Cardiac fibroblast (primary cell): ENCODE results near the gene NMNAT3.

Experiments used
- DNase-seq, 2 donors: peaks; one replicate each; pipeline versions ENCODE4 v3.0.0 to v3.0.0-alpha.2; 2010; ENCODE audit warnings: low read depth in 2 of 2
- H3K4me3 ChIP-seq, 2 donors: replicated peaks in 1 of 2; 1 replicate in 1 of 2; 2 replicates in 1 of 2; pipeline ENCODE4 v1.5.1; 2011; ENCODE audit warnings: low read depth in 2 of 2, low read length in 2 of 2, mild to moderate bottlenecking in 2 of 2, moderate library complexity in 1 of 2
- CTCF ChIP-seq: IDR thresholded peaks from one replicate; pipeline ENCODE4 v1.5.1; 2011; ENCODE audit warnings: low read depth, mild to moderate bottlenecking, low read length, inconsistent platforms

Gene NMNAT3

GRCh38 chr3:139564294-139564861 is 113.4 kb downstream of the NMNAT3 start:
- H3K4me3 ChIP-seq: no peak overlapping the region
- DNase-seq: peak; percentile 10 to 13
- peak; percentile 22 for TF ChIP-seq CTCF

DNA sequence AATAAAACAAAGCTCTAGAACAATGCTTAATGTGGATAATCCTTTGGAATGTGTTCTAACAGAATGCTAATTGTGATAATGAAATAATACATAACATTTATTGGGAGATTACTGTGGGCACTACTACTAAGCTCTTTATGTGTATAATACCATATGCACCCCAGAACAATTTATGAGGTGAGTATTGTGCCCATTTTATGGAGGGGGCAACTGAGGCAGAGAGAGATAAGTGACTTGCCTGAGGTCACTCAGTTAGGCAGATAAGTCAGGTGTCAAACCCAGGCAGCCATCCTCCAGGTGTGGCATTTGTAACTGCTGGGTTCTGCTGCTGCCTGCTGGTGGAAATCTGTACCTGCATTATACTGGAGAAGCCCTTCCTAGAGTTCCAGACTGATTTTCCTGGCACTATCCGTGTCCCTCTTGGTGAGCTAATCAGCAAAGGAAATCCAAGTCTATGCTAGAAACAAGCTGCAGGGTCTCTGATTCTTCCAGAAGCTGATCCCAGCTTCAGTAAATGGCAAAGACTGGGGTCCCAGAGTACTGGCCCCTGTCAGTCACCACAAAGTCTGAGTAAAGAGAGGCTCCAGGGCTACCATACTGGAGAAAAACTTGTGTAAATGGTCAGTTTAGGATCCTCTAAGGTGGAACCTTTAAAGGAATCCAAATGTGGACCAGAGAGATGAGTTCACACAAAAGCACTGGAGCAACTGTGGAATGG is 115.7 kb downstream of the NMNAT3 start:
- peak; percentile 76 for TF ChIP-seq CTCF
- peak; percentile 39 to 58 for DNase-seq
- H3K4me3 ChIP-seq: no peak overlapping the region

DNA sequence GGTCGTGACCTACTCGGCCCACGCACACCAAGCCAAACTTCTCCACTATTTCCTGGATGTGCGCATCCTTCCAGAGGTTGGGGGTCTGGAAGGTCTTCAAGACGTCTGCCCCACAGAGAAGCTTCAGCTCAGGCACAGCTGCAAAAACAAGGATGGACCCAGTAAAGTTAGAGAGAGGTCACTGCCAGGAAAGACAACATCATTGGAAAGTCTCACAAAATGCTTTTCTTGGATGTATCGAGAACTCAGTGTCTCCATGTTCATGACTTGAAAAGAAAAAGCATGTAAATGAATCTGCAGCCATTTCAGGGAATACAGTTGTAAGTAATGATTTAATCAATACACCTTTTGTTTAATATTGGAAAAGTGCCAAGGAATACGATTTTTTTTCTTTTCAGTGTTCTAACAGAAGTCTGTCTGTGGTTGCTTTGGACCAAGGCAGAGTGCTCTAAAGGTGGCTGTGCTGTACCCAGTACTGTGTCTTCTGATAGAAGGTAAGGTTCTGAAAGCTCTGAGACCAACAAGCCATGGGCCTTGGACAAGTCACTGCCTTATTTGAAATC is 116.4 kb downstream of the NMNAT3 start:
- no peak for TF ChIP-seq CTCF
- no peak overlapping the region for H3K4me3 ChIP-seq
- DNase-seq: no peak

- H3K4me3 ChIP-seq: no peak overlapping the region
- no peak for DNase-seq
- TF ChIP-seq CTCF: no peak
Measured at GRCh38 chr3:139560411-139560810, 117.4 kb downstream of the NMNAT3 start.

GRCh38 chr3:139559541-139559940 is 118.2 kb downstream of the NMNAT3 start:
- DNase-seq: peak in 1 of 2 donors; percentile 40
- no peak for TF ChIP-seq CTCF
- H3K4me3 ChIP-seq: no peak overlapping the region

DNA sequence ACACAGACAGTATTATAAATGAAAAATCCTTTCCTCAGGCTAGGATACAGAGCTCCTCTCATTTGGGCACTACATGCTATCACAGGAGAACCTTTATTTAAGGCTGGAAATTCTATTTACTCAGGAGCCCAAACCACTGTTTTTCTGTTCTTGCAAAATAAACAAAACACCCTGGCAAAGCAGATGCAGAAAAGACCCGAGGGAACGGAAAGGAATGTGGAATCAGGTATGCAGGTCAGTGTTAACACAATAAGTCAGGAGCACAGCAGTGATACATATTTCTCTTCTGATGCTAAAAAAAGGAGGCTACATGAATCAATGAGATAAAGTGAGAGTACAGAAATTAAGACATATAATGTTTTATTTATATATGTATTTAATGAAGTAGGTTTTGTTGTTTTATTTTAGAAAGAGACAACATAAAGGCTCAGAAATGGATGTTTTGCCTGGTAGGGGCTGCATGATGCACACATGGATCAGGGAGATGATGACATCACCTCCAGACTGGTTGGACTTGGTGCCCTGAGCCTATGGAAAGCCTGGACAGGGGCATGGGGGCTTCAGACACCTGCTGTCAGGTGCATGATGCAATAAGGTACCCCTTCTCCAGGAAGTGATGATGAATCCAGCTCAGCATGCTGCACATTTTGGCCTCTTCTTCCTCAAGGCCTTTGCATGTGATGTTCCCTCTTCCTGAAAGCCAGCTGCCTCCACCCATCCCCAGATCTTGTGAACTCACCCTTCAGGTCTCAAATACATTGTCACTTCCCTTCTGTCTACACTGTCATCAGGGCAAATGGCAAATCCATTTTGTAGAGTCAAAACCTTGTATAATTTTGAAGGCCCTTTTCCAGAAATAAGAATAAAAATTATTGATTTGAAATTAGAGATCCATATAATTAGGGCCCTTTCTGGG is 119.2 kb downstream of the NMNAT3 start:
- no peak for DNase-seq
- H3K4me3 ChIP-seq: no peak overlapping the region
- no peak for TF ChIP-seq CTCF
